HepG2 (cell line): ENCODE results near the gene GPR39. TPM values are rescaled to one million over a fixed set of nuclear protein-coding genes. Genes with fewer than 3 reads are reported as not detected.
A peak's percentile ranks its signal among the peaks of the same experiment; 100 is the strongest.

ENCODE experiments used
- CHCHD3 ChIP-seq: sonication (generic); formaldehyde crosslinking; IDR thresholded peaks from 2 replicates; pipeline ENCODE4 v1.8.0; 2022; ENCODE audit warnings: mild to moderate bottlenecking, missing genetic modification reagents, moderate library complexity
- DR1 ChIP-seq: sonication (generic); formaldehyde crosslinking; IDR thresholded peaks from 2 replicates; pipeline ENCODE4 v1.8.0; 2021; ENCODE audit warnings: mild to moderate bottlenecking, missing genetic modification reagents, inconsistent platforms
- YEATS4 ChIP-seq: sonication (generic); formaldehyde crosslinking; IDR thresholded peaks from 2 replicates; pipeline ENCODE4 v1.4.0; 2020; ENCODE audit warnings: missing genetic modification reagents, borderline replicate concordance
- ZBTB20 ChIP-seq: sonication (generic); formaldehyde crosslinking; IDR thresholded peaks from 2 replicates; pipeline ENCODE4 v1.8.1; 2023; ENCODE audit warnings: missing genetic modification reagents, low read depth, mild to moderate bottlenecking, borderline replicate concordance
- ZNF510 ChIP-seq: sonication (generic); formaldehyde crosslinking; IDR thresholded peaks from 2 replicates; pipeline ENCODE4 v1.4.0; 2020; ENCODE audit warnings: low read depth, mild to moderate bottlenecking, missing genetic modification reagents
- polyA plus RNA-seq, 8 experiments: library from polyadenylated mRNA; depleted of rRNA in 3 of 8; stranded (reverse) in 7 of 8; unstranded in 1 of 8; fragments of >200 nt; fragmentation: Illumina TruSeq in 4 of 8; extraction: Trizol in 4 of 8; gene quantifications; 2 replicates each; pipeline versions ENCODE4 v1.2.1 to v1.2.3, GENCODE V29; 2011 to 2016; ENCODE audit warnings: low read depth in 4 of 8, missing spikeins in 1 of 8, mixed read lengths in 1 of 8; ENCODE audit not compliant: insufficient read depth in 1 of 8
- total RNA-seq, 5 experiments: library from RNA; depleted of rRNA; stranded (reverse); fragments of >200 nt; fragmentation: Illumina TruSeq; extraction: Trizol; gene quantifications; 2 replicates each; pipeline ENCODE4 v1.2.3, GENCODE V29; 2016; ENCODE audit warnings: low read depth in 1 of 5
- TF ChIP-seq, protein P1 (sequence below): sonication (generic); formaldehyde crosslinking; IDR thresholded peaks from 2 replicates; pipeline ENCODE4 v1.4.0; 2020; ENCODE audit warnings: missing genetic modification reagents
- TF ChIP-seq, protein P2 (sequence below), 2 experiments: fragments of 450-650 bp in 1 of 2; sonication (generic) in 1 of 2; formaldehyde crosslinking in 1 of 2; IDR thresholded peaks; 2 replicates each; pipeline versions ENCODE4 v1.6.1 to v1.8.0; 2016 to 2022; ENCODE audit warnings: antibody characterized with exemption in 1 of 2, mild to moderate bottlenecking in 1 of 2, missing genetic modification reagents in 1 of 2
- TF ChIP-seq, protein P3 (sequence below): sonication (generic); formaldehyde crosslinking; IDR thresholded peaks from 2 replicates; pipeline ENCODE4 v1.5.1; 2020; ENCODE audit warnings: missing genetic modification reagents, mild to moderate bottlenecking, borderline replicate concordance
- TF ChIP-seq, protein P4 (sequence below): sonication (generic); formaldehyde crosslinking; IDR thresholded peaks from 2 replicates; pipeline ENCODE4 v1.4.0; 2020; ENCODE audit warnings: missing genetic modification reagents, mild to moderate bottlenecking, borderline replicate concordance

Gene GPR39
- total and polyA plus RNA-seq, 2 of the 13 experiments (the other 11 are each of a cell fraction or from before 2014, with no cell fraction given), result 0.16 to 0.62 TPM

DNA sequence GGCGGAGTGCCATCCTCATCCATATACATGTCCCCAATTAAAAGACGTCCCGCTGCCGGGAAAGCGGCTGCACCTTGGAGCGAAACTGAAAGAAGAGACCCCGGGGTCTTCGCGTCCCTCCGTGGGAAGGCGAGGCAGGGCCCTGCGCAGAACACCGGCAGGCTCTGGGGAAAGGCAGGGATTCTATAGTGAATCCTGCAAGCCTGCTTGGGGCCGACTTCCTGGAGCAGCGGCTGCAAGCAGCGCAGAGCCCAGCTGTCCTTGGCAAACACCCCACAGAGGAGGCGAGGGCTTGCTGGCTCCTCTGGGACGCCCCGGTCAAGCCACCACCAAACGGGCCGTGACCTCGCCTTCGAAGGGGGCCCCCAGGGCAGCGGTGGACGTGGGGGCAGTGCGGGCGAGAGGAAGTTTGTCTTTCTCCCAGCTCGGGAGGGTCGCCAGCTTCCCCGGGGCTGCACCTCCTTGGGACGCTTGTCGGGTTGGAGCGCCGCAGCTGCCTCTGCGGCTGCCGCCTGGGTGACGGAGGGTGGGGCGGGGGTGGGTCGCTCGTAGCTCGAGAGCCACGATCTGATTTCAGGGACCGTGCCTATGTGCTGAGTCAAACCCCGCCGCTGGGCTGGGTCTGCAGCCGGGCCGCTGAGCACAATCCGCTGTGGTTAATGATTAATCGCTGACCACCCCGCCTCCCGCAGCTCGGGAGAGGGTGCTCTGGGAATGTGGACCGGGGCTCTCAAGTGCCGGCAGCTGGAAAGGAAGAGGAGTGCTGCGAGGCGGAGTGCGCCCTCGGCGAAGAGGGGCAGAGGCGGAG is 486 bp upstream of the GPR39 start (continued):
- TF ChIP-seq ZBTB20 (CRISPR knock-in tag) (no peak), YEATS4 (CRISPR knock-in tag) (no peak), CHCHD3 (CRISPR knock-in tag) (no peak), ZNF510 (CRISPR knock-in tag) (peak; percentile 73; the same call in 1 of the 2 replicates), DR1 (CRISPR knock-in tag) (no peak)
- TF ChIP-seq, protein P1, sequence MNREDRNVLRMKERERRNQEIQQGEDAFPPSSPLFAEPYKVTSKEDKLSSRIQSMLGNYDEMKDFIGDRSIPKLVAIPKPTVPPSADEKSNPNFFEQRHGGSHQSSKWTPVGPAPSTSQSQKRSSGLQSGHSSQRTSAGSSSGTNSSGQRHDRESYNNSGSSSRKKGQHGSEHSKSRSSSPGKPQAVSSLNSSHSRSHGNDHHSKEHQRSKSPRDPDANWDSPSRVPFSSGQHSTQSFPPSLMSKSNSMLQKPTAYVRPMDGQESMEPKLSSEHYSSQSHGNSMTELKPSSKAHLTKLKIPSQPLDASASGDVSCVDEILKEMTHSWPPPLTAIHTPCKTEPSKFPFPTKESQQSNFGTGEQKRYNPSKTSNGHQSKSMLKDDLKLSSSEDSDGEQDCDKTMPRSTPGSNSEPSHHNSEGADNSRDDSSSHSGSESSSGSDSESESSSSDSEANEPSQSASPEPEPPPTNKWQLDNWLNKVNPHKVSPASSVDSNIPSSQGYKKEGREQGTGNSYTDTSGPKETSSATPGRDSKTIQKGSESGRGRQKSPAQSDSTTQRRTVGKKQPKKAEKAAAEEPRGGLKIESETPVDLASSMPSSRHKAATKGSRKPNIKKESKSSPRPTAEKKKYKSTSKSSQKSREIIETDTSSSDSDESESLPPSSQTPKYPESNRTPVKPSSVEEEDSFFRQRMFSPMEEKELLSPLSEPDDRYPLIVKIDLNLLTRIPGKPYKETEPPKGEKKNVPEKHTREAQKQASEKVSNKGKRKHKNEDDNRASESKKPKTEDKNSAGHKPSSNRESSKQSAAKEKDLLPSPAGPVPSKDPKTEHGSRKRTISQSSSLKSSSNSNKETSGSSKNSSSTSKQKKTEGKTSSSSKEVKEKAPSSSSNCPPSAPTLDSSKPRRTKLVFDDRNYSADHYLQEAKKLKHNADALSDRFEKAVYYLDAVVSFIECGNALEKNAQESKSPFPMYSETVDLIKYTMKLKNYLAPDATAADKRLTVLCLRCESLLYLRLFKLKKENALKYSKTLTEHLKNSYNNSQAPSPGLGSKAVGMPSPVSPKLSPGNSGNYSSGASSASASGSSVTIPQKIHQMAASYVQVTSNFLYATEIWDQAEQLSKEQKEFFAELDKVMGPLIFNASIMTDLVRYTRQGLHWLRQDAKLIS, result no peak
- TF ChIP-seq, protein P2, sequence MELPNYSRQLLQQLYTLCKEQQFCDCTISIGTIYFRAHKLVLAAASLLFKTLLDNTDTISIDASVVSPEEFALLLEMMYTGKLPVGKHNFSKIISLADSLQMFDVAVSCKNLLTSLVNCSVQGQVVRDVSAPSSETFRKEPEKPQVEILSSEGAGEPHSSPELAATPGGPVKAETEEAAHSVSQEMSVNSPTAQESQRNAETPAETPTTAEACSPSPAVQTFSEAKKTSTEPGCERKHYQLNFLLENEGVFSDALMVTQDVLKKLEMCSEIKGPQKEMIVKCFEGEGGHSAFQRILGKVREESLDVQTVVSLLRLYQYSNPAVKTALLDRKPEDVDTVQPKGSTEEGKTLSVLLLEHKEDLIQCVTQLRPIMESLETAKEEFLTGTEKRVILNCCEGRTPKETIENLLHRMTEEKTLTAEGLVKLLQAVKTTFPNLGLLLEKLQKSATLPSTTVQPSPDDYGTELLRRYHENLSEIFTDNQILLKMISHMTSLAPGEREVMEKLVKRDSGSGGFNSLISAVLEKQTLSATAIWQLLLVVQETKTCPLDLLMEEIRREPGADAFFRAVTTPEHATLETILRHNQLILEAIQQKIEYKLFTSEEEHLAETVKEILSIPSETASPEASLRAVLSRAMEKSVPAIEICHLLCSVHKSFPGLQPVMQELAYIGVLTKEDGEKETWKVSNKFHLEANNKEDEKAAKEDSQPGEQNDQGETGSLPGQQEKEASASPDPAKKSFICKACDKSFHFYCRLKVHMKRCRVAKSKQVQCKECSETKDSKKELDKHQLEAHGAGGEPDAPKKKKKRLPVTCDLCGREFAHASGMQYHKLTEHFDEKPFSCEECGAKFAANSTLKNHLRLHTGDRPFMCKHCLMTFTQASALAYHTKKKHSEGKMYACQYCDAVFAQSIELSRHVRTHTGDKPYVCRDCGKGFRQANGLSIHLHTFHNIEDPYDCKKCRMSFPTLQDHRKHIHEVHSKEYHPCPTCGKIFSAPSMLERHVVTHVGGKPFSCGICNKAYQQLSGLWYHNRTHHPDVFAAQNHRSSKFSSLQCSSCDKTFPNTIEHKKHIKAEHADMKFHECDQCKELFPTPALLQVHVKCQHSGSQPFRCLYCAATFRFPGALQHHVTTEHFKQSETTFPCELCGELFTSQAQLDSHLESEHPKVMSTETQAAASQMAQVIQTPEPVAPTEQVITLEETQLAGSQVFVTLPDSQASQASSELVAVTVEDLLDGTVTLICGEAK (IDR thresholded peaks at IDR 0.05), result no peak
- TF ChIP-seq, protein P2 (CRISPR knock-in tag; IDR thresholded peaks at IDR 0.05), result peak; percentile 53; the same call in 1 of the 2 replicates
- TF ChIP-seq, protein P3, sequence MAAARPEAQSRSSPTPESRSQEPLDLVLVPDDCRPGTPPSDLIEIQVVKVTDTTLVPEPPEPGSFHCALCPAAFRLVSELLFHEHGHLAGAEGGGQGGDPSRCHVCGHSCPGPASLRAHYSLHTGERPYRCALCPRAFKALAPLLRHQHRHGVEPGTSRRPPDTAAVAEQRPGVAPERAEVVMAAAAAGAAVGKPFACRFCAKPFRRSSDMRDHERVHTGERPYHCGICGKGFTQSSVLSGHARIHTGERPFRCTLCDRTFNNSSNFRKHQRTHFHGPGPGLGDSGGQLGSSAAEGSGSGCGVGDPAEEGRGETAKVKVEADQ, result no peak
- TF ChIP-seq, protein P4, sequence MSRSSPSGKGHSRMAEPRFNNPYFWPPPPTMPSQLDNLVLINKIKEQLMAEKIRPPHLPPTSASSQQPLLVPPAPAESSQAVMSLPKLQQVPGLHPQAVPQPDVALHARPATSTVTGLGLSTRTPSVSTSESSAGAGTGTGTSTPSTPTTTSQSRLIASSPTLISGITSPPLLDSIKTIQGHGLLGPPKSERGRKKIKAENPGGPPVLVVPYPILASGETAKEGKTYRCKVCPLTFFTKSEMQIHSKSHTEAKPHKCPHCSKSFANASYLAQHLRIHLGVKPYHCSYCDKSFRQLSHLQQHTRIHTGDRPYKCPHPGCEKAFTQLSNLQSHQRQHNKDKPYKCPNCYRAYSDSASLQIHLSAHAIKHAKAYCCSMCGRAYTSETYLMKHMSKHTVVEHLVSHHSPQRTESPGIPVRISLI, result 0 out of 2 replicates have a peak, but pooled peaks have one; percentile 21
